BE2C (cell line): ENCODE measurements around the gene HS6ST1.

ENCODE experiments used
- DNase-seq: peaks from one replicate; pipeline ENCODE4 v3.0.0-alpha.2; 2020
- H3K27me3 ChIP-seq: fragments of 250-450 bp; sonication (Bioruptor Pico); 2 replicates; pipeline ENCODE4 v1.5.1; 2020; ENCODE audit warnings: mild to moderate bottlenecking
- H3K36me3 ChIP-seq: fragments of 250-450 bp; sonication (Bioruptor Pico); 2 replicates; pipeline ENCODE4 v1.5.1; 2020; ENCODE audit warnings: mild to moderate bottlenecking
- H3K4me1 ChIP-seq: fragments of 250-450 bp; sonication (Bioruptor Pico); 2 replicates; pipeline ENCODE4 v1.5.1; 2020
- H3K4me3 ChIP-seq: 2 replicates; pipeline ENCODE4 v1.5.1; 2011; ENCODE audit warnings: low read depth, low read length
- H3K9me3 ChIP-seq: fragments of 250-450 bp; sonication (Bioruptor Pico); 2 replicates; pipeline ENCODE4 v1.5.1; 2020
- TF ChIP-seq, protein P1 (sequence below): IDR thresholded peaks from 2 replicates; pipeline ENCODE4 v1.5.1; 2012; ENCODE audit warnings: mild to moderate bottlenecking, low read depth, low read length

HS6ST1 gene

DNA sequence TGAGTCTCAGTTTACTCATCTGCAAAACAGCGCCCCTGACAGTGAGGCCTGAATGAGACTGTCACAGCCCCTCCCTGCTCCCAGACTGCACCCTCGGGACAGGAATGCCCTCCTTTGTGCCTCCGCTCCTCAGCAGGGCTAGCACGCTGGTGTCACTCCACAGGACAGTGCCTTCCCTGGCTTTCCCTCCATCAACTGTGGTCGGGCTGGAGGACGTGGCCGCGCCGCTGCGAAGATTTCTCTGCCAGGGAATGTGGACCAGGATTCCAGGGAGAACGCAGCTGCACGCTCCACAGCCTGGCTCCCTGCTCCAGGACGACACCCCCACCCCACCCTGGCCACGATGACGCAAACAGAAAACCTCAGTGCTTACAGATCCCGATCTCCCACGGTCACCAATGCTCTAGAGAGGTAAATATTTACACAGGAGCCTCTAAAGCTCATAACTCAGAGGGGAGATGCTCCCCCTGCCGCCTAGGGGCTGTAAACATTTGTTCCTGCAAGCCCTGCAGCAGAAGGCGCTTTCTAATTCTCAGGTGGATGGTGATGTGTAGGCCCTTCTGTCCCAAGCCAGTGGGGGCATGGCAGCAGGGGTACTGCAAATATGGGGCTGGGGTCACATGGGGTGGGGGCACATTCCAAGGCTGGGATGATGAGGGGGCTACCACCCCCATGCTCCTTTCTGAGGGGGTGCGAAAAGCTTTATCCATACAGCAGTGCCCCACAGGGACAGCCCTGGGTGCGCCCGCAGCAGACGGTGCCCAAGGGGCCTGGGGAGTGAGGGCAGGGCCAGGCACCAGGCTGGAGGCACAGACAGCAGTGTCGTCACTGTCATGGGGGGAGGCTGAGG is 12.4 kb downstream of the HS6ST1 start:
- Histone ChIP-seq H3K4me1 (no peaks in the 10 kb centered on the region), H3K4me3 (no peak overlapping the region), H3K36me3 (no peaks in the 10 kb centered on the region), H3K27me3 (no peaks in the 10 kb centered on the region), H3K9me3 (no peaks in the 10 kb centered on the region)
- no peak for DNase-seq
- TF ChIP-seq, protein P1, sequence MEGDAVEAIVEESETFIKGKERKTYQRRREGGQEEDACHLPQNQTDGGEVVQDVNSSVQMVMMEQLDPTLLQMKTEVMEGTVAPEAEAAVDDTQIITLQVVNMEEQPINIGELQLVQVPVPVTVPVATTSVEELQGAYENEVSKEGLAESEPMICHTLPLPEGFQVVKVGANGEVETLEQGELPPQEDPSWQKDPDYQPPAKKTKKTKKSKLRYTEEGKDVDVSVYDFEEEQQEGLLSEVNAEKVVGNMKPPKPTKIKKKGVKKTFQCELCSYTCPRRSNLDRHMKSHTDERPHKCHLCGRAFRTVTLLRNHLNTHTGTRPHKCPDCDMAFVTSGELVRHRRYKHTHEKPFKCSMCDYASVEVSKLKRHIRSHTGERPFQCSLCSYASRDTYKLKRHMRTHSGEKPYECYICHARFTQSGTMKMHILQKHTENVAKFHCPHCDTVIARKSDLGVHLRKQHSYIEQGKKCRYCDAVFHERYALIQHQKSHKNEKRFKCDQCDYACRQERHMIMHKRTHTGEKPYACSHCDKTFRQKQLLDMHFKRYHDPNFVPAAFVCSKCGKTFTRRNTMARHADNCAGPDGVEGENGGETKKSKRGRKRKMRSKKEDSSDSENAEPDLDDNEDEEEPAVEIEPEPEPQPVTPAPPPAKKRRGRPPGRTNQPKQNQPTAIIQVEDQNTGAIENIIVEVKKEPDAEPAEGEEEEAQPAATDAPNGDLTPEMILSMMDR = no peak; the same call in 1 of the 2 replicates

DNA sequence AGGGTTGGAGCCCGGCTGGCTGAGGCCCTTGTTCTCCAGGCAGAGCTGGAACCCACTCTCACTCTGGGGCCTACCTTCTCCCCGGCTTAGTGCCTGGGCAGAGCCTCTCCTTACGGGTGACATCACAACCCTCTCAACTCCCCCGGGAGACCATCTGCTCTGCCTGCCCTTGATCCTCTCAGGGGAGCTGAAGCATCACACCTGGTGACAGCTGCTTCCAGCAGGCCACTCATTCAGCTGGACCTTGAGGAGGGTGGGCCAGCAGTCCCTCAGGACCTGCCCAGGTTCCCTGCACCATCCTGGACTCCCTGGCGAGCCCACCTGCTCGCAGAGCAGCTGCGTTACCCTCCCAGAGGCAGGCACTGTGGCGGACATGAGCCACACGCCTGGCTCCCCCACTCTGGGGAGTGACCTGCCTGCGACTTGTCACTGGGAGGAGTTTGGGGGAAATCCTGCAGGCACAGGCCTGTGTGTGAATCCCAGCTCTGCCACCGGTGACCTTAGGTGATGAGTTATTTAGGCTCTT is 13.1 kb downstream of the HS6ST1 start:
- Histone ChIP-seq H3K27me3 (no peaks in the 10 kb centered on the region), H3K4me3 (no peak overlapping the region), H3K4me1 (no peaks in the 10 kb centered on the region), H3K9me3 (no peaks in the 10 kb centered on the region), H3K36me3 (no peaks in the 10 kb centered on the region)
- no peak for DNase-seq
- TF ChIP-seq, protein P1 = no peak

DNA sequence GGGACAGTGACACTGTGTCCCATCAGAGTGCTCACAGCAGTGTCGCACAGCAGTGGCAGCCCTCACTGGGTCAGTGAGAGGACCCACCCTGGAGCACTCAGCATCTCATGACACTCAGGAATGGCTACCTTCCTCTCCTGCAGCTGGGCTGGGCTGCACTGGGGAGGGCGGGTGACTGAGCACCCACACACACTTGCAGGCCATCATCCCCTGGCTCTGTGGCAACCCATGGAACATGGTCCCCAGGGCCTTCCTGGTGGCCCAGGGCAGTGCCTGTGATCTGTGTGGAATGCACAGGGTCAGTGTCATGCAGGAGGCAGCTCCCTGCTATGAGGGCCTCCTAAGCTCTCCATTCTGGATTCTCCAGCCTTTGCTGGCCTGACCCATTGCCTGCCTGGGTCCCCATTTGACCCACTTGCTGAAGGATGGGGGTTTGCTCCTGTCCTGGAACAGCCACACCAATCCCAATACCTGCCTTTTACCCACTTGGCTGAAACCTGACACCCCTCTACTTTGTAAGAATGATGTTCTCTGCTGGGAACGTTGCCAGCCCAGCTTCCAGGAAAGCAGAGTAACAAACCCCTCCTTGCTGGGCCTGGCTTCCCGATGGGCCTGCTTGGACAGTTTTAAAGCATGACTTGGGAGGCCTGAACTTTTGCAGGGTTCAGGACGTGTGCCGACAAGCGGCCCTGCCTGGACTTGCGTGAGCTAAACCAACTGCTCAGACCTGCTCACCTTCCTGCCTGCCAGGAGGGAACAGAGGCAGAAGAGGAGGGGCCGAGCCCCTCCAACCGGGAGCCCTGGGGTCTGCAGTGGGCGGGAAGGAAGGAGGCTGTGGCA is 13.7 kb downstream of the HS6ST1 start:
- Histone ChIP-seq H3K4me1 (no peaks in the 10 kb centered on the region), H3K4me3 (no peak overlapping the region), H3K27me3 (no peaks in the 10 kb centered on the region), H3K9me3 (no peaks in the 10 kb centered on the region), H3K36me3 (no peaks in the 10 kb centered on the region)
- no peak for DNase-seq
- TF ChIP-seq, protein P1 = no peak

DNA sequence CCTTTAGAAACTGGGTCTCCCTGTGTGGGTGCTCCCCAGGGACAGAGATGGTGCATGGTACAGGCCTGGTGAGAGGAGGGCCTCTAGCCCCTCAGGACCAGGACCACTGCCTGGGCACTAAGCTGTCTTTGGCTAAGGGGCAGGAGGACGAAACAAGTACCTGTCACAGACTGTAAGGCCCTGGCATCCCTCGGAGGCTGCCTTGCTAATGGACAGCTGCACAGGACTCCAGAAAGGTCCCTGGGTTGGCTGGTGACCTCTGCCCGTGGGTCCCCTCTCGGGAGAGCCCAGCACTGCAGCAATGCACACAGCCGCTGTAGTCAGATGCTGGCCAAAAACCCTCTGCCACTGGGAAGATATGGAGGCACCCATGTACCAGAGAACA is 14.3 kb downstream of the HS6ST1 start:
- TF ChIP-seq, protein P1 = no peak
- no peaks in the 10 kb centered on the region for H3K4me1 ChIP-seq
- no peaks in the 10 kb centered on the region for H3K36me3 ChIP-seq
- no peak for DNase-seq
- H3K27me3 ChIP-seq = no peaks in the 10 kb centered on the region
- no peaks in the 10 kb centered on the region for H3K9me3 ChIP-seq
- no peak overlapping the region for H3K4me3 ChIP-seq

DNA sequence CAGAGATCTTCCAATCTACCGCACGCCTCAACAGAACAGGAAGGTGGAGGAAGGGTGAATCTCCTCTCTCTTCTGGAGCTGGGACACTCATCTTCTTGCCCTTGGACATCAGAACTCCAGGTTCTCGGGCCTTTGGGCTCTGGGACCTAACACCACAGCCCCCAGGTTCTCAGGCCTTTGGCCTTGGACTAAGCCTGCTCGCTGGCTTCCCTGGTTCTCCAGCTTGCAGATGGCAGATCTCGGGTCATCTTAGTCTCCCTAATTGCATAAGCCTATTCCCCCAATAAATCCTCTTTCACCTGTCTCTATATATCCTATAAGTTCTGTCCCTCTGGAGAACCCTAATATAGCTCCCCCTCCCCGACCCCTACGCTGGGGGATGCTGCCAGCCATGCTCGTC is 14.8 kb downstream of the HS6ST1 start:
- H3K4me1 ChIP-seq = no peaks in the 10 kb centered on the region

More for the DNA sequence above, 14.8 kb downstream of the HS6ST1 start:
- Histone ChIP-seq H3K9me3 (no peaks in the 10 kb centered on the region), H3K27me3 (no peaks in the 10 kb centered on the region), H3K4me3 (no peak overlapping the region), H3K36me3 (no peaks in the 10 kb centered on the region)
- DNase-seq = no peak
- TF ChIP-seq, protein P1 = no peak
